Lung (tissue), 12 donors: ENCODE results near the gene CMAS. TPM values are rescaled to one million over a fixed set of nuclear protein-coding genes. Genes with fewer than 3 reads are reported as not detected.
A peak's percentile ranks its signal among the peaks of the same experiment; 100 is the strongest.

Experiments
- ATAC-seq: fragments of 200-7000 bp; cut with Tn5 transposase; one replicate; pipeline ENCODE4 v1.9.1; 2020; ENCODE audit warnings: moderate number of reproducible peaks; ENCODE audit not compliant: insufficient read depth, low FRiP score
- DNase-seq, 3 donors: peaks; one replicate each; pipeline ENCODE4 v3.0.0-alpha.2; 2013 to 2017
- H3K27ac ChIP-seq, 2 donors: one replicate each; pipeline ENCODE4 v1.5.1; 2013; ENCODE audit warnings: mild to moderate bottlenecking in 2 of 2, moderate library complexity in 2 of 2, control low read depth in 1 of 2, inconsistent platforms in 1 of 2, low read depth in 1 of 2, low read length in 1 of 2
- H3K27me3 ChIP-seq, 3 donors: one replicate each; pipeline ENCODE4 v1.5.1; 2013; ENCODE audit warnings: low read length in 2 of 3; ENCODE audit not compliant: control insufficient read depth in 3 of 3, insufficient read depth in 3 of 3
- H3K36me3 ChIP-seq, 4 donors: one replicate each; pipeline ENCODE4 v1.5.1; 2013; ENCODE audit warnings: low read length in 4 of 4, mild to moderate bottlenecking in 1 of 4, moderate library complexity in 1 of 4; ENCODE audit not compliant: control insufficient read depth in 4 of 4, insufficient read depth in 4 of 4
- H3K4me1 ChIP-seq, 5 donors: one replicate each; pipeline ENCODE4 v1.5.1; 2013; ENCODE audit warnings: low read length in 5 of 5, mild to moderate bottlenecking in 2 of 5, moderate library complexity in 1 of 5; ENCODE audit not compliant: control insufficient read depth in 5 of 5, insufficient read depth in 5 of 5
- H3K4me3 ChIP-seq: one replicate; pipeline ENCODE4 v1.5.1; 2013; ENCODE audit warnings: mild to moderate bottlenecking, control low read depth, moderate library complexity
- H3K9ac ChIP-seq, 2 donors: one replicate each; pipeline ENCODE4 v1.5.1; 2013; ENCODE audit warnings: low read length in 2 of 2, control low read depth in 1 of 2; ENCODE audit not compliant: insufficient read depth in 1 of 2
- H3K9me3 ChIP-seq, 4 donors: one replicate each; pipeline ENCODE4 v1.5.1; 2013; ENCODE audit warnings: low read length in 3 of 4, mild to moderate bottlenecking in 1 of 4, moderate library complexity in 1 of 4; ENCODE audit not compliant: control insufficient read depth in 4 of 4, insufficient read depth in 3 of 4
- CTCF ChIP-seq: IDR thresholded peaks from 2 replicates; pipeline ENCODE4 v1.5.1; 2012; ENCODE audit warnings: mild to moderate bottlenecking; ENCODE audit errors: control extremely low read depth, extremely low read depth
- WGBS, 2 donors: extraction: QIAGEN DNeasy Blood & Tissue Kit; methylation state at CpG; one replicate each; pipeline ENCODE4 v1.1.7; 2013; 5-methylcytosine and 5-hydroxymethylcytosine counted together
- polyA plus RNA-seq, 2 donors: library from polyadenylated mRNA; stranded (reverse); fragments of 200-250 nt; gene quantifications; one replicate each; pipeline ENCODE4 v1.2.1, GENCODE V29; 2013
- total RNA-seq, 2 donors: library from RNA; depleted of rRNA in 1 of 2; stranded (reverse); fragments of >200 nt in 1 of 2; gene quantifications; one replicate each; pipeline ENCODE4 v1.2.1, GENCODE V29; 2014 to 2021
- donor health status: control.
- donor health status: control.
- donor health status: Bipolar disorder and iron deficiency.
- donor health status: healthy.
- donor health status: DM: yes; HTN: yes; CAD: no.

CMAS gene
- total and polyA plus RNA-seq, 4 donors = 22.4 to 37.4 (median 27.6) TPM

GRCh38 chr12:22043943-22044342, 2.1 kb upstream of the CMAS start:
- TF ChIP-seq CTCF = no peak
- H3K36me3 ChIP-seq = peaks cover 0 to 2% (median 0%) of the 10 kb centered on the region in 4 donors
- H3K9me3 ChIP-seq = no peaks in the 10 kb centered on the region
- DNase-seq = no peak
- H3K9ac ChIP-seq = no peak overlapping the region
- no peak overlapping the region for H3K4me3 ChIP-seq
- H3K27me3 ChIP-seq = no peaks in the 10 kb centered on the region
- H3K27ac ChIP-seq = no peak overlapping the region
- no peak for ATAC-seq
- 74 to 78% methylated on average over 2 of the region's 2 CpGs for WGBS, 2 donors
- peaks cover 0 to 9% (median 0%) of the 10 kb centered on the region in 5 donors for H3K4me1 ChIP-seq

- Histone ChIP-seq H3K4me1 (peaks cover 0 to 9% (median 0%) of the 10 kb centered on the region in 5 donors), H3K9ac (no peak overlapping the region), H3K36me3 (peaks cover 0 to 2% (median 0%) of the 10 kb centered on the region in 4 donors), H3K27me3 (no peaks in the 10 kb centered on the region), H3K9me3 (no peaks in the 10 kb centered on the region), H3K27ac (no peak overlapping the region), H3K4me3 (no peak overlapping the region)
- ATAC-seq (no peak), DNase-seq (no peak)
- TF ChIP-seq CTCF = no peak
- WGBS, 2 donors = 47 to 48% methylated on average over 2 of the region's 2 CpGs
Observed at GRCh38 chr12:22044391-22044790, 1.6 kb upstream of the CMAS start.

- H3K4me3 ChIP-seq = peak overlapping the region; percentile 85
- peaks cover 0 to 19% (median 7%) of the 10 kb centered on the region in 5 donors for H3K4me1 ChIP-seq
- no peak for ATAC-seq
- 24 to 38% methylated on average over 6 of the region's 6 CpGs for WGBS, 2 donors
- no peaks in the 10 kb centered on the region for H3K9me3 ChIP-seq
- no peak for TF ChIP-seq CTCF
- DNase-seq = no peak
- H3K27ac ChIP-seq = peak overlapping the region; percentile 72 to 96
- H3K27me3 ChIP-seq = no peaks in the 10 kb centered on the region
- peaks cover 0 to 2% (median 0%) of the 10 kb centered on the region in 4 donors for H3K36me3 ChIP-seq
- H3K9ac ChIP-seq = peak overlapping the region; percentile 73 to 91
Observed at GRCh38 chr12:22046968-22047390, 961 bp downstream of the CMAS start.

- ATAC-seq = no peak
- Histone ChIP-seq H3K27ac (no peak overlapping the region), H3K9me3 (no peaks in the 10 kb centered on the region), H3K9ac (no peak overlapping the region), H3K4me1 (peaks cover 0 to 19% (median 7%) of the 10 kb centered on the region in 5 donors), H3K27me3 (no peaks in the 10 kb centered on the region), H3K4me3 (no peak overlapping the region), H3K36me3 (peaks cover 0 to 2% (median 0%) of the 10 kb centered on the region in 4 donors)
- 76 to 77% methylated on average over 2 of the region's 2 CpGs for WGBS, 2 donors
- no peak for DNase-seq
- TF ChIP-seq CTCF = no peak
Observed at GRCh38 chr12:22047494-22047893, 1.5 kb downstream of the CMAS start.
